Vagina (tissue), 2 donors: ENCODE measurements around the gene SYT2. TPM values are rescaled to one million over a fixed set of nuclear protein-coding genes. Genes with fewer than 3 reads are reported as not detected.
"Not testable (repeated sequence)": the region's sequence is repeated elsewhere in the genome, so short reads cannot be mapped to it uniquely, and the experiment has no call there.

Experiments
- DNase-seq, 2 donors: peaks; one replicate each; pipeline ENCODE4 v3.0.0-alpha.2; 2017; ENCODE audit errors: extremely low spot score in 2 of 2
- H3K27ac ChIP-seq: fragments of 200-600 bp; sonication (generic); one replicate; pipeline ENCODE4 v1.5.1; 2019
- H3K27me3 ChIP-seq: fragments of 200-600 bp; sonication (generic); one replicate; pipeline ENCODE4 v1.5.1; 2019
- H3K36me3 ChIP-seq, 2 donors: fragments of 200-600 bp; sonication (generic); one replicate each; pipeline ENCODE4 v1.5.1; 2017 to 2019
- H3K4me1 ChIP-seq: fragments of 200-600 bp; sonication (generic); one replicate; pipeline ENCODE4 v1.5.1; 2019
- H3K4me3 ChIP-seq, 2 donors: fragments of 200-600 bp; sonication (generic); 1 replicate in 1 of 2; 2 replicates in 1 of 2; pipeline ENCODE4 v1.5.1; 2016 to 2019
- H3K9me3 ChIP-seq: fragments of 200-600 bp; sonication (generic); one replicate; pipeline ENCODE4 v1.5.1; 2019
- CTCF ChIP-seq, 3 experiments: fragments of 450-650 bp in 2 of 3; fragments of 200-600 bp in 1 of 3; sonication (generic) in 1 of 3; IDR thresholded peaks; one replicate each; pipeline ENCODE4 v1.5.1; 2017 to 2019; ENCODE audit warnings: antibody characterized with exemption in 3 of 3, mild to moderate bottlenecking in 2 of 3, moderate library complexity in 2 of 3
- POLR2A ChIP-seq, 2 donors: fragments of 450-650 bp; IDR thresholded peaks; one replicate each; pipeline ENCODE4 v1.6.1; 2017; ENCODE audit warnings: antibody characterized with exemption in 2 of 2, mild to moderate bottlenecking in 2 of 2, moderate library complexity in 2 of 2
- POLR2AphosphoS5 ChIP-seq, 2 donors: sonication (generic); formaldehyde crosslinking; IDR thresholded peaks; one replicate each; pipeline ENCODE4 v1.9.0; 2017; ENCODE audit warnings: antibody characterized with exemption in 2 of 2, mild to moderate bottlenecking in 2 of 2, low read depth in 1 of 2; ENCODE audit not compliant: insufficient read depth in 1 of 2
- intact Hi-C: fragments of 100-400 bp; cut with DNase I; formaldehyde crosslinking; loops from one replicate; pipeline ENCODE4 v1.15.1; 2023
- total RNA-seq: library from RNA; depleted of rRNA; stranded (reverse); fragments of >200 nt; gene quantifications from one replicate; pipeline ENCODE4 v1.2.3, GENCODE V29; 2016

The SYT2 gene
- total RNA-seq, 1 donor from 2014 or later = not detected

- H3K36me3 ChIP-seq = peaks cover 0 to 7% of the 10 kb centered on the region in 2 donors
- peaks cover 19% of the 10 kb centered on the region for H3K4me1 ChIP-seq
- H3K27ac ChIP-seq = peak overlapping the region; percentile 42
- H3K9me3 ChIP-seq = no peaks in the 10 kb centered on the region
- H3K27me3 ChIP-seq = no peaks in the 10 kb centered on the region
- intact Hi-C loops = no loop called here
- no peak for DNase-seq
- H3K4me3 ChIP-seq = no peak overlapping the region
- TF ChIP-seq POLR2A (IDR thresholded peaks at IDR 0.05) = no peak
- no peak for TF ChIP-seq CTCF (IDR thresholded peaks at IDR 0.05)
- no peak for TF ChIP-seq POLR2AphosphoS5 (IDR thresholded peaks at IDR 0.05; ENCODE audit: insufficient read depth in 1 of 2, low read depth in 1 of 2)
These were observed 147.7 kb downstream of the SYT2 start for GRCh38 chr1:202562444-202563060.

- Histone ChIP-seq H3K4me3 (no peak overlapping the region), H3K27me3 (no peaks in the 10 kb centered on the region), H3K36me3 (peaks cover 0 to 7% of the 10 kb centered on the region in 2 donors), H3K27ac (peak overlapping the region; percentile 42), H3K9me3 (no peaks in the 10 kb centered on the region), H3K4me1 (peaks cover 12% of the 10 kb centered on the region)
- TF ChIP-seq POLR2A (IDR thresholded peaks at IDR 0.05) (no peak), POLR2AphosphoS5 (IDR thresholded peaks at IDR 0.05; ENCODE audit: insufficient read depth in 1 of 2, low read depth in 1 of 2) (no peak), CTCF (IDR thresholded peaks at IDR 0.05) (no peak)
- intact Hi-C loops = no loop called here
- DNase-seq = no peak
These were observed 148.4 kb downstream of the SYT2 start for GRCh38 chr1:202561726-202562443.

- H3K9me3 ChIP-seq = no peaks in the 10 kb centered on the region
- no peak overlapping the region for H3K27ac ChIP-seq
- intact Hi-C loops = no loop called here
- peaks cover 11% of the 10 kb centered on the region for H3K4me1 ChIP-seq
- no peak overlapping the region for H3K4me3 ChIP-seq
- no peak for DNase-seq
- TF ChIP-seq POLR2A (IDR thresholded peaks at IDR 0.05) = no peak
- no peaks in the 10 kb centered on the region for H3K27me3 ChIP-seq
- H3K36me3 ChIP-seq = peaks cover 0 to 7% of the 10 kb centered on the region in 2 donors
These were observed 149.0 kb downstream of the SYT2 start for GRCh38 chr1:202561240-202561639.

- not testable (repeated sequence) for H3K4me3 ChIP-seq
These were observed 152.6 kb downstream of the SYT2 start for GRCh38 chr1:202557662-202558061.

GRCh38 chr1:202556037-202556436 is 154.2 kb downstream of the SYT2 start:
- intact Hi-C loops, H3K27ac ChIP-seq, DNase-seq, H3K36me3 ChIP-seq, H3K9me3 ChIP-seq, H3K27me3 ChIP-seq, H3K4me3 ChIP-seq: not testable (repeated sequence)
- H3K4me1 ChIP-seq = peaks cover 21% of the 10 kb centered on the region

More at GRCh38 chr1:202557662-202558061, 152.6 kb downstream of the SYT2 start:
- H3K9me3 ChIP-seq, intact Hi-C loops, H3K36me3 ChIP-seq, H3K27ac ChIP-seq, H3K27me3 ChIP-seq, DNase-seq: not testable (repeated sequence)
- H3K4me1 ChIP-seq = peaks cover 11% of the 10 kb centered on the region

- DNase-seq, intact Hi-C loops, H3K4me3 ChIP-seq, H3K36me3 ChIP-seq, H3K27me3 ChIP-seq, H3K9me3 ChIP-seq: not testable (repeated sequence)
- Histone ChIP-seq H3K27ac (peak overlapping the region; percentile 53), H3K4me1 (peaks cover 21% of the 10 kb centered on the region)
These were observed 155.6 kb downstream of the SYT2 start for GRCh38 chr1:202554619-202555018.

GRCh38 chr1:202553560-202554038 is 156.7 kb downstream of the SYT2 start:
- H3K27me3 ChIP-seq = no peaks in the 10 kb centered on the region
- no peak for TF ChIP-seq POLR2A (IDR thresholded peaks at IDR 0.05)
- TF ChIP-seq POLR2AphosphoS5 (IDR thresholded peaks at IDR 0.05; ENCODE audit: insufficient read depth in 1 of 2, low read depth in 1 of 2) = no peak
- TF ChIP-seq CTCF (IDR thresholded peaks at IDR 0.05) = no peak
- peak overlapping the region; percentile 54 for H3K27ac ChIP-seq
- intact Hi-C loops = no loop called here
- no peaks in the 10 kb centered on the region for H3K9me3 ChIP-seq
- no peak overlapping the region for H3K4me3 ChIP-seq
- no peaks in the 10 kb centered on the region for H3K36me3 ChIP-seq
- no peak for DNase-seq
- H3K4me1 ChIP-seq = peaks cover 21% of the 10 kb centered on the region

GRCh38 chr1:202553078-202553477 is 157.2 kb downstream of the SYT2 start:
- DNase-seq, H3K4me3 ChIP-seq, intact Hi-C loops, H3K9me3 ChIP-seq, H3K36me3 ChIP-seq, H3K27me3 ChIP-seq: not testable (repeated sequence)
- peaks cover 21% of the 10 kb centered on the region for H3K4me1 ChIP-seq
- peak overlapping the region; percentile 54 for H3K27ac ChIP-seq

GRCh38 chr1:202552615-202553014 is 157.6 kb downstream of the SYT2 start:
- DNase-seq, H3K27me3 ChIP-seq, H3K9me3 ChIP-seq, intact Hi-C loops, H3K4me3 ChIP-seq, H3K36me3 ChIP-seq: not testable (repeated sequence)
- Histone ChIP-seq H3K27ac (peak overlapping the region; percentile 54), H3K4me1 (peaks cover 21% of the 10 kb centered on the region)
